HG02870 (cell line): Measurements from ENCODE around the gene TRAPPC8.
"Not testable (repeated sequence)": the region's sequence is repeated elsewhere in the genome, so short reads cannot be mapped to it uniquely, and the experiment has no call there.

ENCODE experiments used
- ATAC-seq: cut with Tn5 transposase; IDR thresholded peaks from one replicate; pipeline ENCODE4 v1.9.1; 2021; ENCODE audit warnings: mild to moderate bottlenecking, moderate library complexity; ENCODE audit not compliant: unreplicated experiment

TRAPPC8 gene

DNA sequence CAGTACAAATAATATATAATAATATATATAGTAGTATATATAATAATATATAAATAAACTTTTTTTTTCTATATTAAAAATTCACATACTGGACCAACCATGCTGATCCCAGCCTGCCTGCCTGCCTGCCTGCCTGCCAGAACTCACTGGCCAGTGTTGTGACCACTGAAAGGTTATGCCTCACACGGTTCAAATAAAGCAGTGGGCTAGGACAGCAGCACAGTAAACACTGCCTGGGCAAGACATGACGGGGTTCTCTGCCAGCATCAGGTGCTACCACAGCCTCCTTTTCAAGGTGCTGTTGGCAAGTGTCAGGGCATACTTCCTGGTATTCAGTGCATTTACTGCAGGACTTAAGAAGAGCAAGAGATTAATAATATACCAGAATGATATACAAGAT, 67.6 kb downstream of the TRAPPC8 start:
- ATAC-seq, result no peak

DNA sequence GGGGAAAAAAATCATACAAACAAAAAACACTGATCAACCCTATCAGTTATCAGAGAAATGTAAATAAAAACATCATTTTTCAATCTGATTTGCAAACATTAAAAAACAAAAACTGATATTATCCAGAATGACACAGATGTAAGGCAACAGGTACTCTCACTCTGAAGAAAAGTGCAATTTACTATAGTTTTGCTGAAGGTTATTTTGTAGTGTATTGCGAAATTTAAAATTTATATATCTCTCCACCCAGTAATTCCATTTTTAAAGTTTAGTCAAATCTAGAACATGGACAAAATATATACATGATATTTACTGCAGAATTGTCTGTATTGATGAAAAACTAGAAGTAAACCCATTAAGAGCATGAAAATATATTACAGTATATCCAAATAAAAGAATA, 79.8 kb downstream of the TRAPPC8 start:
- no peak for ATAC-seq

DNA sequence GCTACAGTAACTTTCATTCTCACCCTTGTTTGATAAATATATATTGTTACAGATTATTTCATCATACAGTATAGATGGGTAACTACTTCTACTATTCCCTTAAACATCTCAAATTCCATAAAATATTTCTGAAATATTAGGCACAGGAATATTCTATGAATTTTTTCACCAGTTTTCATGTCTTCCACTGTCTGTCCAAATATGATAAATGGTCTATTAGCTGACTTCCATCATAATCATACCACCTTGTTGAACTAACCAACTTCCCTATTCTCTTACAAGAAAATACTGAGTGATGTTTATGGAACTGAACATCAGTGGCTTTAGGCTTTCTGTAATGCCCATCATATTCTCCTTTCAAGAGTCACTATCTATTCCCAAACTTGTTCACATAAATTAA, 82.4 kb downstream of the TRAPPC8 start:
- no peak for ATAC-seq

DNA sequence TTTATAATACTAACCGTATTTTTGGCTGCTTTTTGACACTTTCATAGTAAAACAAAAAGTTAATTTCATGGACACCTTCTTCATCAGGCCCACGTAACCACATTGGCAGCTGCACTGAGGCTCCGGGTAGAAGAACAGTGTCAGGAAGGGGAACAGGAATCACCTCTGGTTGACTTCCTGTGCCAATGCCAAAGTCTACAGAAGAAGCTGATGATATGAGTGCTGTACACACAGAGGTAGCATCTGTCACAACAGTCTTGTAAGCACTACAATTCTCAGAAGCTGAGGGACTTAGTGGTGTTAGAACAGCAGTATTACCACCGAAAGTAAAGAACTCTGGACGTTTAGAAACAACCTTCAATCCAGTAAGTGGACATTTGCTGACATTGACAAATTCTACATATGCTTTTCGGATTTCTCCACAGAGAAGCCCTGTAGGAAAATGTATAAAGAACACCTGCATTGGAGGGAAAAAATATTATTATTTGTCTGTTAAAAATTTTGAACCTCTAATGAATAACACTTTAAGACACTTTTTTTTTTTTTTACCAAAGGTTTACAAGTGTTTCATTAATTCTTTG, 85.3 kb downstream of the TRAPPC8 start:
- ATAC-seq, result no peak

DNA sequence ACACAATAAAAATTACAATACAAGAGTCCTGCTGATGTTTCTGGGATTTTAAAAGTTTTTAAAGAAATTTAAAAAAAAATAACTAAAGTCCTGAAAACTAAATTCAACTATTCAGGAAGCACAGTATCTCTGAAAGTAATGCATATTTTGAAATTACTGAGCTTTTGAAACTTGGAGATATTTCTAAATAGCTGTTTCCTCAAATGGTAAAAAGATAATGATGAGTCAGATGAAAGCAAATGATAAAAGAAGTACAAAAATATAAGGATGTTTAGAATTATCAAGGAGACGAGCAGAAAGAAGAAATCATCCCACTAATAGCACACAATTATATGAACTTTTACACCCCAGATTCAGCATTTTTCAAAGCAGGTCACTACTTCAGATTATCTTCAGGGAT, 92.1 kb downstream of the TRAPPC8 start:
- ATAC-seq, result no peak

DNA sequence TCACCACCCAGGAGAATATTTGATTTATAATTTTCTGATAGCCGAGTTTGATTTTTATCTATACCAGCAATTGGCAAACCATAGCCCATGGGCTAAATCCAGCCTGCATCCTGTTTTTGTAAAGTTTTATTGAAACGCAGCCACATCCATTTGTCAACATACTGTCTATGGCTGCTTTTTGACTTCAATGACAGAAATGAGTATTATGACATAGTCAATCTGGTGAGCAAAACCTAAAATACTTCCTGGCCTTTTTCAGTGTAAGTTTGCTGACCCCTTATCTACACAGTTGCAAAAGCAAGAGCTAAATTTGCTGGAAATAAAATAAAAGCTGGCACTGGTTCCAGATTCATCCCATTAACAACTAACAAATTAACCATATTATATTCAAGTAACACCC, 102.4 kb downstream of the TRAPPC8 start:
- ATAC-seq, result no peak

DNA sequence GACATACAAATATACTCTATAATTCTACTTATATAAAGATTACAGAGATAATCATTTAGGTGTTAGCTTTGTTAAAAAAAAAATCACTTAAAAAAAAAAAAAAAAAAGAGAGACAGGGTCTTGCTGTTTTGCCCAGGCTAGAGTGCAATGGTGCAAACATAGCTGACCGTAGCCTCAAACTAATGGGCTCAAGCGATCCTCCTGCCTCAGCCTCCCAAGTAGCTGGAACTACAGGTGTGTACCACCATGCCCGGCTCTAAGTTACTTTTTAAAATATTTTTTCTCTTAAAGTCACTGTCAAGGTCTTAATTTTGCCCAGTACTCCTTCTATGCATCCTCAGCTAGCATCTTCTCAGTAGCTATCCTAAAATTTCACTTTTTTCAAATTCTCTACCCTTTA, 105.0 kb downstream of the TRAPPC8 start:
- no peak for ATAC-seq

DNA sequence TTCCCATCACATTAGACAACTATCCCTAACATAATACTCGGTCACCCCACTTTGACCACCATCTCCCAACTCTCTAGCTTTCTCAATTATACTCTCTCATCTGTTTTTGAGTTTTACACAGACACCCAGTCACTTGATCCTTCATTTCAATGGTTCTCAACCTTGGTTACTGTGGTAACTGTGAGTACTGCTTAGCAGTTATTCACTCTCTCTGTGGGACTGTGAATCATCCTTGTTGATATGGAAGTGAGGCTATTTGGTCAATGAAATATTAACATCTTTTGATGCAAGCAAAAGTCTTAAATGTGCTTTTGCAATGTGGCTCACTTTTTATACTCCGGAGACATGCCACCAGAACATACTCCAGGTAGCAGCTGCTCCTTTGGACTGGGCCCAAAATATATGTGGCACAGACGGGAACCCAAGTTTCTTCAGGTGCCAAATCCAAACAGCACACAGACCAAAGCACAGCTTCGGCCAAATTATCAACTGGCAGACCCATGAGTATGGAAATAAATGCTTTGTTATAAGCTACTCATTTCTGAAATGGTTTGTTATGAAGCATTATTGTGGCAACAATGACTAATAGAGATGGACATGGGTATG, 107.3 kb downstream of the TRAPPC8 start:
- no peak for ATAC-seq

DNA sequence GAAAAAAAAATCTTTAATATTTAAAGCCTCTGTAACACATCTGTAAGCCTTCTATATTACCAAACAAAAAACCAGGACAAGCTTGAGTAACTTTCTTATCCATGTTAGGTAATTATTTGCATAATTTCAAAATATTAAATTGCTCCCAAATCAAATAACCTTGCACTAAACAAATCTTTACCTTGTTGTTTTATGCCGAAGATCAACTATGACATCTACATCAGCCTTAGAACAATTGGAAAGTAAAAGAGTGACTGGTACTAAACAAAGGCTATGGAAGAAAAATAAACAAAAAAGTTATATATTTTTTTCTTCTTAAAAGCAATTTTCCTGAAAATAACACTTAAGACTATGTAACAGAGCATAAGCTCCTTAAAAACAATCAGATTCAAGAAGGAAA, 111.0 kb downstream of the TRAPPC8 start:
- no peak for ATAC-seq

DNA sequence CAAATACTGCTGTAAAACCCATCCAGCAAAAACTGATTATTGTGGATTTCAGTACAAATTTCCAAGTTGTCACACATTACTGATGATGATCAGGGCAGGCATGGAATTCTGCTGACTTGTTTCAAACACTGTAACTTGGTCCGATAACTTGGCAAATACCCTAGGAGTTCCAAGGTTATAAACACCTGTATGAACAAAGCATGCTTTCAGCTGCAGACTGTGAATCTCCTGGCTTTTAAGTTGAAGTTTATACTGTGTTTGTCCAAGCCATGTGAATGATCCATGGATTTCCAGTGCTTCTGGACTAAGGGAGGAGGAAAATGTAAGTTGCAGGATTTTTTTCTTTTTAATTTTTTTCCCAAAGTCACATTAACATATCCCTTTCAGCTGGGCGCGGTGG, 112.2 kb downstream of the TRAPPC8 start:
- ATAC-seq, result no peak

DNA sequence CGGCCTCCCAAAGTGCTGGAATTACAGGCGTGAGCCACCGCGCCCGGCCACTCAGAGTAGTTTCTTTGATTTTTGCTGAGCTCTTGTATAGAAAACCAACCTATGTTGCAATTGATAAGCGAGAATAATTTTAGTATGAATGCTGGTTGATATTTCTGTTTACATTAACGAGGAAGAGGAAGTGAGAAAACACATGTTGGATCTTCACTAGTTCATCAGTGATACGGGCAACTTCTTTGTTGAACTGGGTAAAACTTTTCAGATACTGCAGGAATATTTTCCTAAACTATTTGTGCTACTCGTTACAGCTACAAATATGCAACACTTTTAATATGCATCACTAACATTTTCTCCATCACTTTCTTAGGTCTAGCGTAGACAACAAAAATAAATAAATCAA, 114.3 kb downstream of the TRAPPC8 start:
- no peak for ATAC-seq

DNA sequence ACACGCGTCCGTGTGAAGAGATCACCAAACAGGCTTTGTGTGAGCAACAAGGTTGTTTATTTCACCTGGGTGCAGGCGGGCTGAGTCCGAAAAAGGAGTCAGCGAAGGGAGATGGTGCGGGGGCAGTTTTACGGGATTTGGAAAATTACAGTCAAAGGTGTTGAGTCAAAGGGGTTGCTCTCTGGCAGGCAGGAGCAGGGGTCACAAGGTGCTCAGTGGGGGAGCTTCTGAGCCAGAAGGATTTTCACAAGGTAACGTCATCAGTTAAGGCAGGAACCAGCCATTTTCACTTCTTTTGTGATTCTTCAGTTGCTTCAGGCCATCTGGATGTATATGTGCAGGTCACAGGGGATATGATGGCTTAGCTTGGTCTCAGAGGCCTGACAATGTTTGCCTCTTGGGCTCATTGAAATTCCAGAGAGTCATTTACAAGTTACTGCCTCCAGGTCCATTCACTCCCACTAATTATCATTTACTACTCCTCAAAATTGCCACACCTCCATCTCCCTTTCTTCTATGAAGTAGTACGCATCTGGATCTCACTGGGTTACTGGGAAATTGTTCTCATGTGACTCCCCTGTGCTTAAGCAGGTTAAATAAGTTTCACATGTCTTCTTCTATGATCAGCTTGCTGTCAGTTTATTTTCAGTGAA, 116.1 kb downstream of the TRAPPC8 start:
- not testable (repeated sequence) for ATAC-seq

DNA sequence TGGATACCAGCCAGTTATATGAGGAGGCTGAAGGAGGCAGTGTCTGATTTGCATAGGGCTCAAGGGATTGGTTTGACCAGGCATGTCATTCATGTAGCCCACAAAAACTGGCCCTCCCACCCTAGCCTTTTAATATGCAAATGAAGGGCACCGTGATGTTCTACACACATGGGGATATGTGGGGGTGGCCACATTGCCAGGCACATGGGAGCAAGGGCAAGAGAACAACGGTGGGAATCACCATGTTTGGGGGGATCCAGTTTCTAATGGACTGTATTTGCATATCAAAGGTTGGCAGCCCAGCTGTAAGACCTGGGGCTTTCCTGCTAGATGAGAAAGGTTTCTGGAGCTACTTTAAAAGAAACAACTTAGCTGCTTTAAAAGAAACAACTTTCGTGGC, 117.2 kb downstream of the TRAPPC8 start:
- no peak for ATAC-seq

DNA sequence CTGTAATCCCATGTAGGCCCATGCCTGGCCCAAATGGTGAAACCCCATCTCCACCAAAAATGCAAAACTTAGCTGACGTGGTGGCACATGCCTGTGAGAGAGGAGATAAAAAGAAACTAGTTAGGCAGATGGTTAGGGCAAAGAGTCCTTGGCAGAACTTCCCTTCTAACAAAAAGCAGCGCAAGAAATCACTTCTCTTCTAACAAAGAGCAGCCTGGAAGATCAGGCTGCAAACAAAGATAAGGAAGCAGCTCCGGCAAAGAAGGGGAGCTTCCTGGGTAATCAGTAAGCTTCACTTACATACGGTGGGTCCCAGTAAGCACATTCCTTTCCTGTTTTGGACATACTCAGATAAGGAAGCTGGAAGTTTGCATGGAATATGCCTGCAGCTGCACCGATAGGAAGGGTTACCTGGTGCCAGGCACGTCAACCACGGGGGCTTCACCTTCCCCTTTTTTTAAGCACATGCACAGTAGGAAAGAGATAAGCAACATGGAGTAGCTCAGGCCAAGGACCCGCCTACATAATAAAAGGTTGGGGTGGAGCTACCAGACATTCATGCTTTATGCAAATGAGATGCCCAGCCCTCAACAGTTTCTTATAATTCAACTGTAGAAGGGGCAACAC, 121.3 kb downstream of the TRAPPC8 start:
- no peak for ATAC-seq

DNA sequence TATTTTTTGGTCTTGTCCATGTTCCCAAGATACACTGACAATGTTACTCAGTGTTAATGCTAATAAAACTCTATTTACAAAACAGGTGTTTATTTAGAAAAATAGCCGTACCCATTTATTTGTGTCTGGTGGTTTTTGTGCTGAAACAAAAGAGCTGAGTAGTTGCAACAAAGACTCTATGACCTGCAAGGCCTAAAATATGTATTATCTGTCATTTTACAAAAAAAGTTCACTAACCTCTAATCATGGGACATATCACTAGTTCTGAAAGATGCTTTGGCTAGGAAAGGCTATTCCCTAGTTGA, 123.1 kb downstream of the TRAPPC8 start:
- ATAC-seq, result no peak

DNA sequence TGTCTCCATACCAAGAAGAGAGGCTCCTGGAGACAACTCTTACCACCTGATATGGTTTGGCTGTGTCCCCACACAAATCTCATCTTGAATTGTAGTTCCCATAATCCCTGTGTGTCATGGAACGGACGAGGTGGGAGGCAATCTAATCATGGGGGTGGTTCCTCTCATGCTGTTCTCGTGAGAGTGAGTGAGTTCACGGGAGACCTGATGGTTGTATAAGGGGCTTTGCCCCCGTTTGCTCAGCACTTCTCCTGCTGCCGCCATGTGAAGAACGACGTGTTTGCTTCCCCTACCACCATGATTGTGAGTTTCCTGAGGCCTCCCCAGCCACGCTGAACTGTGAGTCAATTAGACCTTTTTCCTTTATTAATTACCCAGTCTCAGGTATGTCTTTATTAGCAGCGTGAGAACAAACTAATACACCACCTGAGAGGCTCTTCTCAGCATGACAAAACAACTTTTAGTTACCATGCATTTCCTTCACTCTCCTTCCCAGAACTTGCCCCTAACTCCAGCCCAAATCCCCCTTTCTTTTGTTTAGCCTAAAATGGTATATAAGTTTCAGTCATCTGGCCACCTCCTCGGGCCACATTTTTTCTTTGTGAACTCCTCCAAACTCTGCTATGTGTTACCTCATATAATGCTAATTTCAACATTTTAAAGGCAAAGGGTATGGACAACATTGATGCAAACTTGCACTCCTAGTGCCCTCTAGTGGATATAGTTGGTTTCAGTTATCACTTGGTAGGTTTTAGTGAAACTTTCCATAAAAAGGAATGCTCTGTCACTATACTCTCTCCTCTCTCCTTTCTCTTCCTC, 123.6 kb downstream of the TRAPPC8 start:
- peak; percentile 78 for ATAC-seq

DNA sequence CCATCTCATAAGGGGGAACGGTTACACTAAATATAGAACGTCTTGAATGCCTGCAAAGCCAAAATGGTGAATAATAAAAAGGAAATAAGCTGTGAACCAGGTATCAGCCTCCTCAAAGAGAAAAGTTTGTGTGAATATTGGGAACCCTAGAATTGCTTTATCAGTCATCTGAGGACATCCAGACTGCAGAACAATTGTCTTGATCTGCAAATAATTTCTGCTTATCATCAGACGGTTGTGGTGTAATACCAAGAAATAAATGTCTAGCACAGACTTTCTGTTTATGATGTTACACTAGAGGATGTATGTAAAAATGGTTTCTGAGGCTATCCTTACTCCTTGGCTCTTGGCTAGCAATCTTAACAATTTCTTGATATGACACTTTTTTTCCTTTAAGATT, 128.8 kb downstream of the TRAPPC8 start:
- no peak for ATAC-seq

DNA sequence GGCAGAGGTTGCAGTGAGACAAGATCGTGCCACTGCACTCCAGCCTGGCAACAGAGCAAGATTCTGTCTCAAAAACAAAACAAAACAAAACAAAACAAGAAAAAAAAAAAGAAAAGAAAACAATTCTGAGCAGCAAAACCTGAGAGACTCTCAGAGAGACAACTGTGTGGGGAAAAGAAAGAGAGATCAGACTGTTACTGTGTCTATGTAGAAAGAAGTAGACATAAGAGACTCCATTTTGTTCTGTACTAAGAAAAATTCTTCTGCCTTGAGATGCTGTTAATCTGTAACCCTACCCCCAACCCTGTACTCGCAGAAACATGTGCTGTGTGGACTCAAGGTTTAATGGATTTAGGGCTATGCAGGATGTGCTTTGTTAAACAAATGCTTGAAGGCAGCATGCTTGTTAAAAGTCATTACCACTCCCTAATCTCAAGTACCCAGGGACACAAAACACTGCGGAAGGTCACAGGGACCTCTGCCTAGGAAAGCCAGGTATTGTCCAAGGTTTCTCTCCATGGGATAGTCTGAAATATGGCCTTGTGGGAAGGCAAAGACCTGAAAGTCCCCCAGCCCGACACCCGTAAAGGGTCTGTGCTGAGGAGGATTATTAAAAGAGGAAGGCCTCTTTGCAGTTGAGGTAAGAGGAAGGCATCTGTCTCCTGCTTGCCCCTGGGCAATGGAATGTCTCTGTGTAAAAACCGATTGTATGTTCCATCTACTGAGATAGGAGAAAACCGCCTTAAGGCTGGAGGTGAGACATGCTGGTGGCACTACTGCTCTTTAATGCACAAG, 132.4 kb downstream of the TRAPPC8 start:
- ATAC-seq, result not testable (repeated sequence)

DNA sequence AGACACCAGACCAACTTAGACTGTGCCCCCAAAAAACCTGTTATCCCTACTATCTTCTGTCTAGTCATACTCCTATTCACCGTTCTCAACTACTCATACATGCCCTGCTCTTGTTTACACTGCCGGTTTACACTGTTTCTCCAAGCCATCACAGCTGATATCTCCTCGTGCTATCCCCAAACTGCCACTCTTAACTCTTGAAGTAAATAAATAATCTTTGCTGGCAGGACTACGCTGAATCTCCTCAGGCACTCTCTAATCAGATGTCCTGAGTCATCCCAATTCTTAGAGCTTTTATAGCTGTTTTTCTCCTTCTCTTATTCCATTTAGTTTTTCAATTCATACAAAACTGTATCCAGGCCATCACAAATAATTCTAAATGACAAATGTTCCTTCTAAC, 133.9 kb downstream of the TRAPPC8 start:
- ATAC-seq, result not testable (repeated sequence)

DNA sequence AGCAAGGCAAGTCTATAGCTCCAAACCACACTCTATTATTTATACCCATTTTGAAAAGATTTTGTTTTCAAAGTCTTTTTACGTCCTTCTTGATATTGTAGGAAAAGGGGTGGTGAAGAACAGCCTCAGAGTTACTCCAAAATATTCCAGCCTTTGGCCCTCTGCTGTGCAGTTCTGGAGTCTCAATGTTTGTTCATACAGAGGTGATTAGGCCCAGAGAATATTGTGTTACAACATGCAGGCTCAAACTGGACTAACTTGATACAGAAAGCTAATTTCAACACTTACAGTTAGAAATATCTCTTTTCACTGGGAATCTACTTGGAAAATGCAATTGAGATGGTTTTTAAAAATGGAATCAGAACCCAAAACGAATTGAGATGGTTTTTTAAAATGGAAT, 141.8 kb downstream of the TRAPPC8 start:
- no peak for ATAC-seq

DNA sequence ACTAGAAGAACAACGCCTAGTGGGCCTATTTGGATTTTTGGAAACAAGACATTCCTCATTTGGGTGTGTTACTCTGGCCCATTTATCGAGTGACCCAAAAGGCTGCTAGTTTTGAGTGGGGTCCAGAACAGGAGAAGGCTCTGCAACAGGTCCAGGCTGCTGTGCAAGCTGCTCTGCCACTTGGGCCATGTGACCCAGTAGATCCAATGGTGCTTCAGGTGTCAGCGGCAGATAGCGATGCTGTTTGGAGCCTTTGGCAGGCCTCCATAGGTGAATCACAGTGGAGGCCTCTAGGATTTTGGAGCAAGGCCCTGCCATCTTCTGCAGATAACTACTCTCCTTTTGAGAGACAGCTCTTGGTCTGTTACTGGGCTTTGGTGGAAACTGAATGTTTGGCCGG, 143.7 kb downstream of the TRAPPC8 start:
- ATAC-seq, result not testable (repeated sequence)
